Neural cell (in vitro differentiated cells): ENCODE measurements around the gene PNPLA6.

Experiments
- EZH2 ChIP-seq: fragments of 200-600, 300-800 bp; shearing (Covaris generic), sonication (generic); IDR thresholded peaks from 2 replicates; pipeline ENCODE4 v1.6.1; 2014; ENCODE audit warnings: antibody characterized with exemption, low read length, borderline replicate concordance, mild to moderate bottlenecking; ENCODE audit not compliant: insufficient read depth, poor library complexity, severe bottlenecking
- POLR2AphosphoS5 ChIP-seq: IDR thresholded peaks from 2 replicates; pipeline ENCODE4 v1.6.1; 2012
- TAF1 ChIP-seq: IDR thresholded peaks from 2 replicates; pipeline ENCODE4 v1.6.1; 2012; ENCODE audit warnings: low read depth
- TF ChIP-seq, protein P1 (sequence below): fragments of 450-650 bp; IDR thresholded peaks from 2 replicates; pipeline ENCODE4 v1.5.1; 2014; ENCODE audit warnings: antibody characterized with exemption, mild to moderate bottlenecking, moderate library complexity; ENCODE audit not compliant: poor library complexity, severe bottlenecking

DNA sequence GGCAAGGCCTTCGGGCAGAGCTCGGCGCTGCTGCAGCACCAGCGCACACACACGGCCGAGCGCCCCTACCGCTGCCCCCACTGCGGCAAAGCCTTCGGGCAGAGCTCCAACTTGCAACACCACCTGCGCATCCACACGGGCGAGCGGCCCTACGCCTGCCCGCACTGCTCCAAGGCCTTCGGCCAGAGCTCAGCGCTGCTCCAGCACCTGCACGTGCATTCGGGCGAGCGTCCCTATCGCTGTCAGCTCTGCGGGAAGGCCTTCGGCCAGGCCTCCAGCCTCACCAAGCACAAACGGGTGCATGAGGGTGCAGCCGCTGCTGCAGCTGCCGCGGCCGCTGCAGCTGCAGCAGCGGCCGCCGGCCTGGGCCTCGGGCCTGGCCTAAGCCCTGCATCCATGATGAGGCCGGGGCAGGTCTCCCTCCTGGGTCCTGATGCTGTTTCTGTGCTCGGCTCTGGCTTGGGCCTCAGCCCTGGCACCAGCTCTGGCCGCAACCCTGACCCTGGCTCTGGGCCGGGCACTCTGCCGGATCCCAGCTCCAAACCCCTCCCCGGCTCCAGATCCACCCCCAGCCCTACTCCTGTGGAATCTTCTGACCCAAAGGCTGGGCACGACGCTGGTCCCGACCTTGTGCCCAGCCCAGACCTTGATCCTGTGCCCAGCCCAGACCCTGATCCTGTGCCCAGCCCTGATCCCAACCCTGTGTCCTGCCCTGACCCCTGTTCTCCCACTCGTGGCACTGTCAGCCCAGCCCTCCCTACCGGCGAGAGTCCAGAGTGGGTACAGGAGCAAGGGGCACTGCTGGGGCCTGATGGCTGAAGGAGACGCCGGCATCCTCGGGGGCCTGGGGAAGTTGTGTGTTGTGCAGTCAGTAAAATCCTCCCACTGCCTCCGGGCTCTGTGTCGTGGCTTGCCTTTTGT, 15.1 kb upstream of the PNPLA6 start:
- TF ChIP-seq, protein P1, sequence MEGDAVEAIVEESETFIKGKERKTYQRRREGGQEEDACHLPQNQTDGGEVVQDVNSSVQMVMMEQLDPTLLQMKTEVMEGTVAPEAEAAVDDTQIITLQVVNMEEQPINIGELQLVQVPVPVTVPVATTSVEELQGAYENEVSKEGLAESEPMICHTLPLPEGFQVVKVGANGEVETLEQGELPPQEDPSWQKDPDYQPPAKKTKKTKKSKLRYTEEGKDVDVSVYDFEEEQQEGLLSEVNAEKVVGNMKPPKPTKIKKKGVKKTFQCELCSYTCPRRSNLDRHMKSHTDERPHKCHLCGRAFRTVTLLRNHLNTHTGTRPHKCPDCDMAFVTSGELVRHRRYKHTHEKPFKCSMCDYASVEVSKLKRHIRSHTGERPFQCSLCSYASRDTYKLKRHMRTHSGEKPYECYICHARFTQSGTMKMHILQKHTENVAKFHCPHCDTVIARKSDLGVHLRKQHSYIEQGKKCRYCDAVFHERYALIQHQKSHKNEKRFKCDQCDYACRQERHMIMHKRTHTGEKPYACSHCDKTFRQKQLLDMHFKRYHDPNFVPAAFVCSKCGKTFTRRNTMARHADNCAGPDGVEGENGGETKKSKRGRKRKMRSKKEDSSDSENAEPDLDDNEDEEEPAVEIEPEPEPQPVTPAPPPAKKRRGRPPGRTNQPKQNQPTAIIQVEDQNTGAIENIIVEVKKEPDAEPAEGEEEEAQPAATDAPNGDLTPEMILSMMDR: no peak
- TF ChIP-seq EZH2 (no peak), POLR2AphosphoS5 (no peak), TAF1 (no peak)
